Measurements from ENCODE around the gene MARS1.
"Not testable (repeated sequence)": the region's sequence is repeated elsewhere in the genome, so short reads cannot be mapped to it uniquely, and the experiment has no call there.

MARS1 gene

GRCh38 chr12:57552306-57552651 is 64.4 kb downstream of the MARS1 start:
- FAIRE-seq, result no peak

- no peak for FAIRE-seq
These were observed 65.0 kb downstream of the MARS1 start for GRCh38 chr12:57552835-57553313.

- FAIRE-seq, result no peak
These were observed 65.7 kb downstream of the MARS1 start for GRCh38 chr12:57553343-57554202.

- FAIRE-seq, result no peak
These were observed 66.6 kb downstream of the MARS1 start for GRCh38 chr12:57554453-57554852.

- FAIRE-seq, result no peak
These were observed 67.0 kb downstream of the MARS1 start for GRCh38 chr12:57554897-57555296.

- FAIRE-seq, result no peak
These were observed 71.0 kb downstream of the MARS1 start for GRCh38 chr12:57558864-57559263.

- FAIRE-seq, result no peak
These were observed 72.6 kb downstream of the MARS1 start for GRCh38 chr12:57560516-57560915.

- not testable (repeated sequence) for FAIRE-seq
These were observed 73.2 kb downstream of the MARS1 start for GRCh38 chr12:57561117-57561516.

- no peak for FAIRE-seq
These were observed 75.5 kb downstream of the MARS1 start for GRCh38 chr12:57563358-57563757.

GRCh38 chr12:57564178-57564740 is 76.4 kb downstream of the MARS1 start:
- no peak for FAIRE-seq

All from colon (tissue), 2 donors.